GM12891 (cell line): ENCODE measurements around the gene B4GALNT1.
"Not testable (repeated sequence)": the region's sequence is repeated elsewhere in the genome, so short reads cannot be mapped to it uniquely, and the experiment has no call there.

Experiments used
- DNase-seq: peaks from one replicate; pipeline ENCODE4 v3.0.0; 2011; ENCODE audit warnings: low spot score; ENCODE audit not compliant: insufficient read length
- FAIRE-seq: peaks from 2 replicates; lab custom pipeline; 2011; peaks lifted over from hg19 to GRCh38; lab: Jason Lieb, UNC
- PAX5 ChIP-seq: IDR thresholded peaks from 2 replicates; pipeline ENCODE4 v1.6.1; 2011; ENCODE audit warnings: low read length, moderate library complexity, mild to moderate bottlenecking; ENCODE audit not compliant: insufficient read depth, severe bottlenecking
- POLR2A ChIP-seq: IDR thresholded peaks from 2 replicates; pipeline ENCODE4 v1.6.1; 2011; ENCODE audit warnings: low read depth, low read length, control low read depth
- POLR2AphosphoS5 ChIP-seq: IDR thresholded peaks from 2 replicates; pipeline ENCODE4 v1.6.1; 2011; ENCODE audit warnings: low read depth, low read length, control low read depth
- POU2F2 ChIP-seq: IDR thresholded peaks from 2 replicates; pipeline ENCODE4 v1.6.1; 2011; ENCODE audit warnings: low read depth, mild to moderate bottlenecking, control low read depth, low read length, moderate library complexity
- SPI1 ChIP-seq: IDR thresholded peaks from 2 replicates; pipeline ENCODE4 v1.6.1; 2011; ENCODE audit warnings: low read depth, low read length, control low read depth
- TAF1 ChIP-seq: IDR thresholded peaks from 2 replicates; pipeline ENCODE4 v1.6.1; 2011; ENCODE audit warnings: low read depth, low read length, control low read depth

B4GALNT1 gene

GRCh38 chr12:57655541-57656240 is 22.7 kb upstream of the B4GALNT1 start:
- DNase-seq (no peak), FAIRE-seq (no peak)
- TF ChIP-seq SPI1 (no peak), PAX5 (no peak), POLR2A (no peak), POU2F2 (no peak), TAF1 (no peak), POLR2AphosphoS5 (no peak)

DNA sequence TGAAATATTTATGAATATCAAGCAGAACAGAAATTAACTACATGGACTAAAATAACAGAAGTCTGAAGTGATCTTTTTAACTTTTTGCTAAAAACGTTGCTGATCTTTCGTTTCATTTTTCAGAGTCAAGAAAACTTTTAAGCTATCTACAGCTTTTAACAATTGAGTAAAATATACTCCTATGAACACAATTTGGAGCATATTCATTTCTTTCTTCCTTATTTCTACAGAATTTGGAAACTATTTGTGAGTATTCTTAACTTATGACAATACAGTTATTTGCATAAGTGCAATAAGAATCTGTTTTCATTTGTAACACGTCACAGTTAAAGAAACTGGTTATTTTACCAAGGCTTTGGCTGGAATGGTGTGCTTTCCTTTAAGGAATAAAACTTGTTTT is 21.0 kb upstream of the B4GALNT1 start:
- FAIRE-seq = no peak
- TF ChIP-seq POLR2AphosphoS5 (no peak), PAX5 (no peak), POLR2A (no peak), SPI1 (no peak), TAF1 (no peak), POU2F2 (no peak)
- no peak for DNase-seq

- FAIRE-seq, DNase-seq: not testable (repeated sequence)
Observed at GRCh38 chr12:57646659-57647049, 13.7 kb upstream of the B4GALNT1 start.

- FAIRE-seq, DNase-seq: not testable (repeated sequence)
Observed at GRCh38 chr12:57645990-57646658, 13.1 kb upstream of the B4GALNT1 start.

DNA sequence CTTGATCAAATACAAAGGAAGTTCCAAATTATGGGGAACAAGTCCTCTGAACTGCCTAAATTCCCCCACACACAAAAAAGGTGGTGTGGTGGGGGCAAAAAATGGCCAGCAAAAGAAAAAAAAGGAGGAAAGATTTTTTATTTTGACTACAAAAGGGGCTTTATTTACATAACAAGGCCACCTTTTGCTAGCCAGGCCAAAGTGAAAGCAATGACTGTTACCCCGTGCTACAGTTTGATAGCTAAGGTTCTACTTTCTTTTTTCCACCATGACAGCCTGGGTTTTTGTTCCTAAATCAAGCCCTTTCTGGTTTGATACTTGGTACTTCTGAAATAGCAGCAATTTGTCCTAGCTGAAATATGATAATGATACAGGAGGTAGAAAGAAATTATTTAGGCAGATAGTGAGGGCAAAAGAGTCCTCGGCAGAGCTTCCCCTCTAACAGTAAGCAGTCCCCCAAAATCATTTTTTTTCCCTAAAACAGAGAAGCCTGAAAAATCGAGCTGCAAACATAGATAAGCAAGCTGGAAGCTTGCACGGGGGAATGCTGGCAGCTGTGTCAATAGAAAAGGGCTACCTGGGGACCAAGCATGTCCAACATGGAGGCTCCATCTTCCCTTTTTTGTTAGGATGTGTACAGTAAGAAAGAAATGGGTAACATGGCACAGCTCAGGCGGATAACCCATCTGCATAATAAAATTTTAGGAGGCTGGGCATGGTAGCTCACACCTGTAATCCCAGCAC is 8.9 kb upstream of the B4GALNT1 start:
- DNase-seq (no peak), FAIRE-seq (no peak)
- TF ChIP-seq POLR2A (no peak), POU2F2 (no peak), SPI1 (no peak), PAX5 (no peak), POLR2AphosphoS5 (no peak)

DNA sequence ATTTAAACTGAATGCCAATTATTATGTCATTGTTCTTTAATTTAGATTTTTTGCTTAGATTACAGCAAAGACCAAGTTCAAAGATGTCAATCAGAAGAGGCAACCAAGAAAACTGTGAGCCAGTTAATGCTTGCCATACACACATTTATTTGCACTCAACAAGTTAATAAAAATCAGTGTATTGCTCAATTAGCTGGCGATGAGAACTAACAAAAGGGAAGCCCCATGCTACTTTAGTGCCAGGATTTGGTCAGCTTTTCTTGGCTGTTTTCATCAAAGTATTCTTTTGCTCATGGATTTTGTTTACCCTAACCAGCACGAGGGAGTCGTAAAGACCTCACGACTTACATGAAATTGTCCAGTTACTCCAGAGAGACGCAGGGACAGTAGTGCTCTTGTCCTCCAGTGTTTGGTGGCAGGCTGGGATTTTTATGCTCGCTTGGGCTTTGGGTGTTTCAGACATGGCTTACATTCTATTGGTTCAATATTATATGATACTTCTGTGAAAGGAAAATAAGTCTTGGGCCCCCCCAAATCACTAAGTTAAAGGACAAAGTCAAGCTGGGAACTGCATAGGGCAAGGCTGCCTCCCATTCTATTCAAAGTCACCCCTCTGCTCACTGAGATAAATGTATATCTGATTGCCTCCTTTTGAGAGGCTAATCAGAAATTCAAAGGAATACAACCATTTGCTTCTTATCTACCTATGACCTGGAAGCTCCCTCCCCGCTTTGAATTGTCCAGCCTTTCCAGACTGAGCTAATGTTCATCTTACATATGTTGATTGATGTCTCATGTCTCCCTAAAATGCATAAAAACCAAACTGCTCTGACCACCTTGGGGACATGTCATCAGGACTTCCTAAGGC is 7.4 kb upstream of the B4GALNT1 start:
- no peak for TF ChIP-seq SPI1
- TF ChIP-seq POU2F2 = no peak
- no peak for DNase-seq
- FAIRE-seq = no peak

- no peak for TF ChIP-seq POLR2AphosphoS5
- TF ChIP-seq POU2F2 = no peak
- no peak for TF ChIP-seq SPI1
- TF ChIP-seq POLR2A = no peak
- TF ChIP-seq TAF1 = no peak
- no peak for TF ChIP-seq PAX5
- no peak for DNase-seq
- no peak for FAIRE-seq
Observed at GRCh38 chr12:57638096-57638495, 5.1 kb upstream of the B4GALNT1 start.

DNA sequence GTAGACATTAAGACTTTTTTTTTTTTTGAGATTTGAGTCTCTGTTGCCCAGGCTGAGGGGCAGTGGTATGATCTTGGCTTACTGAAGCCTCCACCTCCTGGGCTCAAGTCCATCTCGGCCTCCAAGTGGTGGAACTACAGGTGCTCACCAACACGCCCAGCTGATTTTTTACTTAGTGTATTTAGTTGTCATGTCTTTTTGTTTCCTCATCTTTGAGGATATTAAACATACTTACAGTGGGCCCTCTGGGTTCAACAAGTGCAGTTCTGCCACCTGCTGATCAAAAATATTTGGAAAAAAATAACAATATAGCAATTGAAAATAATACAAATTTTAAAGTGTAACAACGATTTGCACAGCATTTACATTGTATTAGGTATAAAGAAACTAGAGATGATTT is 4.4 kb upstream of the B4GALNT1 start:
- DNase-seq = no peak
- FAIRE-seq = no peak
- TF ChIP-seq PAX5 = no peak
- TF ChIP-seq POU2F2 = no peak
- TF ChIP-seq SPI1 = no peak
- no peak for TF ChIP-seq TAF1
- TF ChIP-seq POLR2A = no peak
- TF ChIP-seq POLR2AphosphoS5 = no peak

GRCh38 chr12:57636731-57637130 is 3.7 kb upstream of the B4GALNT1 start:
- not testable (repeated sequence) for FAIRE-seq, DNase-seq

DNA sequence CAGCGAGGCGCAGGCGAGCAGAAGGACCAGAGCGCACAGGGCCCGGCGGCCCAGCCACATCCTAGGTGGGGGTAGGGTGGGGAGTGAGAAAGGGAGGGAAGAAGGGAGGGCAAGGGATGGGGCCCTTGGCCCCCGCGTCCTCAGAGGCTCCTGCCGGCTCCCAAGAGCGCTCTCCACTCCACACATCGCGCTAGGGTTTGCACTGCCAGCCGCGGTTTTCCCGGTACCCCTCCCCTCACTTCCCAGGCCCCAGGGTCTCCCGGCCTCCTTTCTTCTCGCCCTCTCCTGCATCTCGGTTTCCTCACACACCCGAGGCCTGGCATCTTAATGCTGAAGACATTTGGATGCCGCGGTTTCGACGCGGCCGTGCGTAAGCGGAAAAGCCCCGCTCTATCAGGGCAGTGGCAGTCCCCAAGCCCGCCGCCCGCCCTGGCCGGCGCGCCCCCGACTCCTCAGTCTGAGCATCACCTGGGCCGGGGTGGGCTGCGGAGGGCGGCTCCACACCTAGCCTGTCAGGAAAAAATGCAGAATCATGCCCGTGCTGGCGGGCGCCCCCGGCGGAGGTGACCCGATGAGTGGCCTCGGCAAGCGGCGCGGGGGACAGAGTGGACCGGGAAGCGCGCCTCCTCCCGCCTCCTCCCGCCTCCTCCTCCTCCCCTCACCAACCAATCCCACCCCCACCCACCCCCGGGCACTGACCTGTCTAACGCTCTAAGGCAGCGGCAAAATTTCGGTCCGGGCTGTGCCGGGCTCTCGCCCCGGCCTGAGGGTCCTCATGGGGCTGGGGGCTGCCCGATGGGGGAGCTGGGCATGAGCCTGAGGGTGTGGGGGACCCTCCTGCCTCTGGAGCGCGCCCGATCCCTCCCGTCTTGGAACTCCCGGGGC is 686 bp downstream of the B4GALNT1 start:
- no peak for FAIRE-seq
- TF ChIP-seq SPI1 (no peak), POLR2A (no peak), PAX5 (no peak), POLR2AphosphoS5 (no peak), TAF1 (no peak), POU2F2 (no peak)
- DNase-seq = peak; percentile 28
